Osteoblast (primary cell): ENCODE data around the gene SEMA7A. TPM values are rescaled to one million over a fixed set of nuclear protein-coding genes. Genes with fewer than 3 reads are reported as not detected.

Source experiments
- DNase-seq: peaks from one replicate; pipeline ENCODE4 v3.0.0; 2011; ENCODE audit warnings: low spot score, mixed read lengths; ENCODE audit not compliant: insufficient read length; ENCODE audit errors: missing footprints
- H2AFZ ChIP-seq: 2 replicates; pipeline ENCODE4 v1.6.0; 2011; ENCODE audit warnings: mild to moderate bottlenecking, low read length
- H3K27ac ChIP-seq: 2 replicates; pipeline ENCODE4 v1.5.1; 2011; ENCODE audit warnings: mild to moderate bottlenecking, low read depth, low read length, moderate library complexity
- H3K27me3 ChIP-seq: 2 replicates; pipeline ENCODE4 v1.6.0; 2012; ENCODE audit warnings: mild to moderate bottlenecking, control low read depth, inconsistent platforms, low read length, moderate library complexity; ENCODE audit not compliant: insufficient read depth
- H3K36me3 ChIP-seq: 2 replicates; pipeline ENCODE4 v1.5.1; 2011; ENCODE audit warnings: mild to moderate bottlenecking, low read length, control low read depth, moderate library complexity; ENCODE audit not compliant: insufficient read depth
- H3K4me1 ChIP-seq: 2 replicates; pipeline ENCODE4 v1.5.1; 2011; ENCODE audit warnings: mild to moderate bottlenecking, low read length, control low read depth, moderate library complexity; ENCODE audit not compliant: insufficient read depth
- H3K4me2 ChIP-seq: 2 replicates; pipeline ENCODE4 v1.6.0; 2011; ENCODE audit warnings: mild to moderate bottlenecking, low read length; ENCODE audit not compliant: insufficient read depth
- H3K4me3 ChIP-seq: fragments of 200-600 bp; sonication (generic); 3 replicates; pipeline ENCODE4 v1.5.1; 2012; ENCODE audit warnings: mild to moderate bottlenecking, low read length, inconsistent platforms; ENCODE audit not compliant: insufficient read depth
- H3K79me2 ChIP-seq: 2 replicates; pipeline ENCODE4 v1.6.0; 2012; ENCODE audit warnings: mild to moderate bottlenecking, low read length, control low read depth, inconsistent platforms; ENCODE audit not compliant: insufficient read depth
- H3K9me3 ChIP-seq: 2 replicates; pipeline ENCODE4 v1.5.1; 2011; ENCODE audit warnings: low read depth, low read length, control low read depth
- H4K20me1 ChIP-seq: 2 replicates; pipeline ENCODE4 v1.6.0; 2012; ENCODE audit warnings: mild to moderate bottlenecking, low read length, control low read depth; ENCODE audit not compliant: insufficient read depth
- total RNA-seq: library from RNA; depleted of rRNA; stranded (reverse); fragments of >200 nt; gene quantifications from 2 replicates; pipeline ENCODE4 v1.2.3, GENCODE V29; 2012
- TF ChIP-seq, protein P1 (sequence below): IDR thresholded peaks from 2 replicates; pipeline ENCODE4 v1.5.1; 2011; ENCODE audit warnings: mild to moderate bottlenecking, low read depth, low read length, moderate library complexity; ENCODE audit errors: extremely low read depth

The SEMA7A gene
- total RNA-seq, 1 donor: 30.4 TPM

DNA sequence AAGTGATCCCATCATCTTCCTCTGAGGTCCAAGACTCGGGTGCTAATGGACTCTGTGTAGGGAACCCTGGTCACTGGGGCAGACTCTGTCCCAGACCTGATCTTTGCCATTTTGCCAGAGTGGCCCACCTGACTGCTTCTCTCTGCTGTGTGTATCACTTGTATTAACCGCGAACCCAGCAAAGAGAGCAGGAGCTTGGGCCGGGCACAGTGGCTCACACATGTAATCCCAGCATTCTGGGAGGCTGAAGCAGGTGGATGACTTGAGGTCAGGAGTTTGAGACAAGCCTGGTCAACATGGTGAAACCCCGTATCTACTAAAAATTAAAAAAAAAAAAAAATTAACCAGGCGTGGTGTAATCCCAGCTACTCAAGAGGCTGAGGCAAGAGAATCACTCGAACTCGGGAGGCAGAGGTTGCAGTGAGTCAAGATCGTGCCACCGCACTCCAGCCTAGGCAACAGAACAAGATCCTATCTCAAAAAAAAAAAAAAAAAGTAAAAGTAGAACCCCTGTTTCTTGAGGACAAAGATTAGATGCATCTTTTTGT lies 33.4 kb downstream of the SEMA7A start:
- H3K4me1 ChIP-seq: peaks cover 73% of the 10 kb centered on the region
- no peaks in the 10 kb centered on the region for H4K20me1 ChIP-seq
- no peaks in the 10 kb centered on the region for H3K79me2 ChIP-seq
- no peak for DNase-seq
- H3K27me3 ChIP-seq: no peaks in the 10 kb centered on the region
- no peaks in the 10 kb centered on the region for H3K9me3 ChIP-seq
- H3K27ac ChIP-seq: peak overlapping the region; percentile 77
- TF ChIP-seq, protein P1, sequence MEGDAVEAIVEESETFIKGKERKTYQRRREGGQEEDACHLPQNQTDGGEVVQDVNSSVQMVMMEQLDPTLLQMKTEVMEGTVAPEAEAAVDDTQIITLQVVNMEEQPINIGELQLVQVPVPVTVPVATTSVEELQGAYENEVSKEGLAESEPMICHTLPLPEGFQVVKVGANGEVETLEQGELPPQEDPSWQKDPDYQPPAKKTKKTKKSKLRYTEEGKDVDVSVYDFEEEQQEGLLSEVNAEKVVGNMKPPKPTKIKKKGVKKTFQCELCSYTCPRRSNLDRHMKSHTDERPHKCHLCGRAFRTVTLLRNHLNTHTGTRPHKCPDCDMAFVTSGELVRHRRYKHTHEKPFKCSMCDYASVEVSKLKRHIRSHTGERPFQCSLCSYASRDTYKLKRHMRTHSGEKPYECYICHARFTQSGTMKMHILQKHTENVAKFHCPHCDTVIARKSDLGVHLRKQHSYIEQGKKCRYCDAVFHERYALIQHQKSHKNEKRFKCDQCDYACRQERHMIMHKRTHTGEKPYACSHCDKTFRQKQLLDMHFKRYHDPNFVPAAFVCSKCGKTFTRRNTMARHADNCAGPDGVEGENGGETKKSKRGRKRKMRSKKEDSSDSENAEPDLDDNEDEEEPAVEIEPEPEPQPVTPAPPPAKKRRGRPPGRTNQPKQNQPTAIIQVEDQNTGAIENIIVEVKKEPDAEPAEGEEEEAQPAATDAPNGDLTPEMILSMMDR: no peak
- peak overlapping the region; percentile 10 for H3K4me2 ChIP-seq
- no peak overlapping the region for H3K4me3 ChIP-seq
- no peak overlapping the region for H2AFZ ChIP-seq
- H3K36me3 ChIP-seq: peaks cover 6% of the 10 kb centered on the region

DNA sequence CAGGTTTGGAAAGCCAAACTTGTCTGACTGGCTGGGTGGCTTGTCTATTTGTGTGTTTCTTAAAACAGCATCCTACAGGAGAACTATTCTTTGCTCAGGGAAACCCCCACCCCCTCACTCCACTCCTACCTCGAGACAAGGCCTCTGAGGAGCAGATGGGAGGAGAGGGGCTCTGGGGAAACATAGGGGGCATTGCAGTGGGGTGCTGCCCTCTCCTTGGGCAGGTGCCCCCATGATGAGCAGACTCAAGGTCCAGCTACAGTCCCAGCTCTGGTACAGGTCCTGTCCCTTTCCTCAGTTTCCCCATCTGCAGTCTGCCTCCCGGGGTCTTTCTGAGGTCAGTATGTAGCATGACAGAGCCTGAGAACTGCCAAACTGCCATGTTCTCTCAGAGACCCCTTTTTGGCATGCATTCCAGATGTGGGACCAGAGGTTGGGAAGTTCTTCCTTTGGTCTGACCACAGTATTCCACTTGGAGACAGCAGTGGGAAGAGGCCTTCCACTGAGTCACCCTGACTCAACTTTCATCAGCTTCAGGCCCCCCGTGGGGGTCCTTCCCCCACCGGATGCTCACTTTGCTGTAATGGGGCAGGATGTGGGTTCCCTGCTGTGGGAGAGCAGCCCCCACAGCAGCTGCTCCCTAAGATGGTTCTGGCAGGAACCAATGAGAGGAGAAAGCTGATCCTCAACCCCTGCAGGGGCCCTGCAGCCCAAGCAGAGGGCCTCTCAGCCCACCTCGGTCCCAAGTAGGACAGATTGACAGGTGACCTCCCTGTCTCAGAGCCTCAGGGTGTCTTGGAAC lies 34.0 kb downstream of the SEMA7A start:
- peaks cover 79% of the 10 kb centered on the region for H3K4me1 ChIP-seq
- peaks cover 6% of the 10 kb centered on the region for H3K36me3 ChIP-seq
- no peaks in the 10 kb centered on the region for H3K9me3 ChIP-seq
- peak; percentile 94 for DNase-seq
- H3K79me2 ChIP-seq: no peaks in the 10 kb centered on the region
- peak overlapping the region; percentile 77 for H3K27ac ChIP-seq
- H2AFZ ChIP-seq: no peak overlapping the region
- H3K27me3 ChIP-seq: no peaks in the 10 kb centered on the region
- H3K4me2 ChIP-seq: peak overlapping the region; percentile 10
- TF ChIP-seq, protein P1: no peak
- H3K4me3 ChIP-seq: peak overlapping the region; percentile 21
- H4K20me1 ChIP-seq: no peaks in the 10 kb centered on the region

DNA sequence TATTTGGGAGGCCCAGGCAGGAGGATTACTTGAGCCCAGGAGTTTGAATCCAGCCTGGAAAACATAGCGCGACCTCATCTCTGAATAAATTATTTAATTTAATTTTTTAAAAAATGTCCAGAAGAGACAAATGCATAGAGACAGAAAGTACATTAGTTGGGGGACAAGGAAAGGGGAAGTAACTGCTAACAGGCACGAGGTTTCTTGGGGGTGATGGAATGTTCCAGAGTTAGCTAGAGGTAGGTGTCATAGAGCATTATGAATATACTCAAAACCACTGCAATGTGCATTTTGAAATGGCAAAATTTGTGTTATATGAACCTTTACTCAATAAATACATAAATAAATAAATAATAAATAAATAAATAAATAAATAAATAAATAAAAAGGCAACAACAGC lies 34.7 kb downstream of the SEMA7A start:
- Histone ChIP-seq H3K9me3 (no peaks in the 10 kb centered on the region), H3K4me2 (no peak overlapping the region), H2AFZ (no peak overlapping the region), H3K27me3 (no peaks in the 10 kb centered on the region), H3K79me2 (no peaks in the 10 kb centered on the region), H4K20me1 (no peaks in the 10 kb centered on the region), H3K36me3 (peaks cover under 1% of the 10 kb centered on the region), H3K4me1 (peaks cover 78% of the 10 kb centered on the region), H3K4me3 (no peak overlapping the region), H3K27ac (no peak overlapping the region)
- TF ChIP-seq, protein P1: no peak
- no peak for DNase-seq

DNA sequence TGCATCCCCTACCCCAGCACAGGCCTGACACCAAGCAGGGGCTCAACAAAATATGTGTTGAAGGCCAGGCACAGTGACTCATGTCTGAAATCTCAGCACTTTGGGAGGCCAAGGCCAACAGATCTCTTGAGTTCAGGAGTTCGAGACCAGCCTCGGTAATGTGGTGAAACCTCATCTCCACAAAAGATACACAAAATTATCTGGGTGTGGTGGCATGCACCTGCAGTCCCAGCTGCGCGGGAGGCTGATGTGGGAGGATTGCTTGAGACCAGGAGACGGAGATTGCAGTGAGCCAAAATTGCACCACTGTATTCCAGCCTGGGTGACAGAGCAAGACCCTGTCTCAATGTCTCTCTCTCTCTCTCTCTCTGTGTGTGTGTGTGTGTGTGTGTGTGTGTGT lies 35.6 kb downstream of the SEMA7A start:
- Histone ChIP-seq H3K4me1 (peaks cover 72% of the 10 kb centered on the region), H3K9me3 (no peaks in the 10 kb centered on the region), H3K27ac (peak overlapping the region; percentile 76), H3K79me2 (no peaks in the 10 kb centered on the region), H3K36me3 (no peaks in the 10 kb centered on the region), H3K4me3 (no peak overlapping the region), H3K27me3 (no peaks in the 10 kb centered on the region), H2AFZ (no peak overlapping the region), H4K20me1 (no peaks in the 10 kb centered on the region), H3K4me2 (no peak overlapping the region)
- no peak for DNase-seq
- TF ChIP-seq, protein P1: no peak
